Mammary epithelial cell (primary cell): Measurements from ENCODE around the gene ATF5.

Experiments used
- CTCF ChIP-seq, 2 donors: IDR thresholded peaks in 1 of 2; conservative IDR thresholded peaks in 1 of 2; 2 replicates each; pipeline ENCODE4 v1.5.1; 2011 to 2012; ENCODE audit warnings: inconsistent platforms in 2 of 2, low read length in 2 of 2, mild to moderate bottlenecking in 2 of 2, control low read depth in 1 of 2, low read depth in 1 of 2; ENCODE audit not compliant: insufficient read depth in 1 of 2; ENCODE audit errors: extremely low read depth in 1 of 2
- EZH2 ChIP-seq: IDR thresholded peaks from 2 replicates; pipeline ENCODE4 v1.6.1; 2012; ENCODE audit warnings: low read length, inconsistent platforms, borderline replicate concordance

- TF ChIP-seq CTCF (conservative IDR thresholded peaks at IDR 0.05 in 1 of 2, IDR thresholded peaks at IDR 0.05 in 1 of 2; ENCODE audit: extremely low read depth in 1 of 2, insufficient read depth in 1 of 2, low read depth in 1 of 2, low read length in 2 of 2) (no peak), EZH2 (no peak)
Observed at GRCh38 chr19:49951806-49952478, 22.9 kb downstream of the ATF5 start.
